Measurements from ENCODE around the gene PRDM11.

The PRDM11 gene

DNA sequence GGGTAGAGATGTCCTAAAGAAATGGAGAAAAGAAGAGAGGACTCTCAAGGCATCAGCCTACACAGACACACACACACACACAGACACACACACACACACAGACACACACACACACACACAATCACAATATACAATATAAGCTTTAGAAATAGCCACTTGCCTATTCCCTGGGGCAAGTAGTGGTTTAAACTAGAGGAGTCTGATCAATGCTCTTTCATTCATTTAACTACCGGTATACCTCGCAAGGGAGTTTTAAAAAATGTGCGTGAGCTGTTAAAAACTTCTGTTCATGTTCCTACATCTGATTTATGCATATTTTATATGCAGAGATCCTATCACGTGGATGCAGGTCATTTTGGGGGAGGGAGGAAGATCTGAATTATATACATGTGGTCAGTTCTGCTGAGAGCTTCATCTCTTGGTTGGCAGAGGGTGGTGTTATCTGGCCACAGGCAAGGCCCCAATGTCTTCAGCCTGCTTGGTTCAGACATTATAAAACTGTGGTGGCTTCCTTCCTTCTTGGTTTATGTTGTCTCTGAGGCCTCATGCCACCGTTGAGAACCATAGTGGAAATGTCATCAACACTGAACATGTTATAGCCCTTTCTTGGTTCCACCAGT lies 83.1 kb downstream of the PRDM11 start:
- H3K27ac ChIP-seq: no peak overlapping the region
- no peak for TF ChIP-seq ZFX (IDR thresholded peaks at IDR 0.05)
- TF ChIP-seq, protein P1, sequence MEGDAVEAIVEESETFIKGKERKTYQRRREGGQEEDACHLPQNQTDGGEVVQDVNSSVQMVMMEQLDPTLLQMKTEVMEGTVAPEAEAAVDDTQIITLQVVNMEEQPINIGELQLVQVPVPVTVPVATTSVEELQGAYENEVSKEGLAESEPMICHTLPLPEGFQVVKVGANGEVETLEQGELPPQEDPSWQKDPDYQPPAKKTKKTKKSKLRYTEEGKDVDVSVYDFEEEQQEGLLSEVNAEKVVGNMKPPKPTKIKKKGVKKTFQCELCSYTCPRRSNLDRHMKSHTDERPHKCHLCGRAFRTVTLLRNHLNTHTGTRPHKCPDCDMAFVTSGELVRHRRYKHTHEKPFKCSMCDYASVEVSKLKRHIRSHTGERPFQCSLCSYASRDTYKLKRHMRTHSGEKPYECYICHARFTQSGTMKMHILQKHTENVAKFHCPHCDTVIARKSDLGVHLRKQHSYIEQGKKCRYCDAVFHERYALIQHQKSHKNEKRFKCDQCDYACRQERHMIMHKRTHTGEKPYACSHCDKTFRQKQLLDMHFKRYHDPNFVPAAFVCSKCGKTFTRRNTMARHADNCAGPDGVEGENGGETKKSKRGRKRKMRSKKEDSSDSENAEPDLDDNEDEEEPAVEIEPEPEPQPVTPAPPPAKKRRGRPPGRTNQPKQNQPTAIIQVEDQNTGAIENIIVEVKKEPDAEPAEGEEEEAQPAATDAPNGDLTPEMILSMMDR (conservative IDR thresholded peaks at IDR 0.05): no peak

DNA sequence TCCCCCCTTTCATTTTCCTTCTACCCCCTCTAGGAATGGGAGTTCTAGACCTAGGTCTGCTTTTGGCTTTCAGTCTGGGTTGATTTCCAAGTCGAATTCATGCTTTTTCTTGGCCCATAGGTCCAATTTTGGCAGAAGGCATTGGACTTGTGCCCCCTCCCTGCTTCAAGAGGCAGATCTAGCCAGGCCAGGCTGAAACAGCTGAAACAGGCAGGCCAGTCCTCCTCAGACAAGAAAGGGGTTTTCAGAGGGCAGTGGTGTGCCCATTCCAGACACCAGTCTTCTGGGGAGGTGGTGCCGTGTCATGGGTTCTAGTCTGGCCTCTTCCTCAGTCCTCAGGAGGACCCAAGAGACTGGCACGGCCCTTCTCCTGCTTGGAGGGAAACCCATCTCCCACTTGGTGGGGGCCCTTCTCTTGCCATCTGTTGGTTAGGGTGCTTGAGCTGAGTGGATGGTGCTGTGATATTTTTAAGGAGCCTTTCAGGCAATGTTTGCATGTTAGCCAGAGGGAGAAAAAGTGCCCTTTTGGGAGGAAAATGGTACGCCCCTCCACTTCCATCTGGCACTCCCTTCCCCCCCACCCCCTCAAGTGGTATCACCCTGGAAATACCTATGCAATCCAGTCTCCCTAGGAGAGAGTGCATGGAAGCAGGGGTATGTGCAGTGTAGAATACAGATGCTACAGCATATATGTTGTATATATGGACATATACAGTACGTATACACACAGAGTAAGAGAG lies 86.1 kb downstream of the PRDM11 start:
- TF ChIP-seq, protein P1 (conservative IDR thresholded peaks at IDR 0.05): no peak
- TF ChIP-seq ZFX (IDR thresholded peaks at IDR 0.05): no peak
- no peak overlapping the region for H3K27ac ChIP-seq

DNA sequence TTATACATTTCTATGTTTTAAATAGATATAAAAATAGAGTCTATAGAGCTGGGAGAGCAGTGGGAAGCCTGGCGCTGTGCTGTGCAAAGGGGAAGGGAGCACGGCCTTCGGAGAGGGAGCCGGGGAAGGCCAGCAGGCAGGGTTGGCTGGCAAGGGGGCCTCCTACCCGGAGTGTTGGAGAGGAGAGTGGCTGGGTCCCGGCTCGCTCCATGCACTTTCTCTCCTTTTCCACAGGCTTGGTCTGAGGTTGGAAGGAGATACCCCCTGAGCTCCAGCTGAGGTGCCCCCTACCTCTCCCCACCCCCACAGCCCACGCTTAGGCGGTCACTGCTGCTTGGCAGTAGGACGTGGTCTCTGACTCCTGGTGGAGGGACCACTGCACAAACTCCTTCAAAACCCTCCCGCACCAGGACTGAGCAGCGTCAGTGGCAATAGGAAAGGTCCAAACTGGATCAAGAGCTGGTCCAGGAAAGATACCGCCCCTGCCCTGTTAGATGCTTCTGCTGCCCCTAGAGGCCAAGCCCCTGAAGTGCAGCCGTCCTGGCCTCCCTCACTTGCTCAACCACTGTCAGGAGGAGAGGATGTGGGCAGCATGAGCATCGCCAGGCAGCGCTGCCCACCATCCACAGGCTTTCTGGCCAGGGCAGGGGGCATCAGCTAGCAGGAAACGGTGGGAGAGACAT lies 86.8 kb downstream of the PRDM11 start:
- no peak for TF ChIP-seq ZFX (IDR thresholded peaks at IDR 0.05)
- TF ChIP-seq, protein P1 (conservative IDR thresholded peaks at IDR 0.05): peak; percentile 93
- no peak overlapping the region for H3K27ac ChIP-seq

DNA sequence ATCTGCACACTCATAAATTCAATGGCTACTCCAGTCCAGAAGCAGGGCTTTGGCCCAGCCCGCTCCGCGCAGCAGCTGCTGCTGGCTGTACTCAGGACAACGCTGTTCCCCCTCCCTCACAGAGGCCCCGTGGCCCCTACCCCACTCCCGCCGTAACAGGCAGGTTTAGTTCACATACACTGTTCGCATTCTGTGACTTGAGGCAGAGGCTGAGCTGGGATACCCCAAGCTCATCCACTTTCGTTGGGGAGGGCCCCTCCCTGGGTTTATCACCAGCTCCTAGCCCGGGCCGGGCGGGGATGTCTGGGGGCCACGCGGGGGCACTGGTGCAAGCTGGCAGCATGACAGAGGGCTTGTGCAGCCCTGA lies 87.3 kb downstream of the PRDM11 start:
- TF ChIP-seq, protein P1 (conservative IDR thresholded peaks at IDR 0.05): peak; percentile 58
- no peak for TF ChIP-seq ZFX (IDR thresholded peaks at IDR 0.05)
- no peak overlapping the region for H3K27ac ChIP-seq

DNA sequence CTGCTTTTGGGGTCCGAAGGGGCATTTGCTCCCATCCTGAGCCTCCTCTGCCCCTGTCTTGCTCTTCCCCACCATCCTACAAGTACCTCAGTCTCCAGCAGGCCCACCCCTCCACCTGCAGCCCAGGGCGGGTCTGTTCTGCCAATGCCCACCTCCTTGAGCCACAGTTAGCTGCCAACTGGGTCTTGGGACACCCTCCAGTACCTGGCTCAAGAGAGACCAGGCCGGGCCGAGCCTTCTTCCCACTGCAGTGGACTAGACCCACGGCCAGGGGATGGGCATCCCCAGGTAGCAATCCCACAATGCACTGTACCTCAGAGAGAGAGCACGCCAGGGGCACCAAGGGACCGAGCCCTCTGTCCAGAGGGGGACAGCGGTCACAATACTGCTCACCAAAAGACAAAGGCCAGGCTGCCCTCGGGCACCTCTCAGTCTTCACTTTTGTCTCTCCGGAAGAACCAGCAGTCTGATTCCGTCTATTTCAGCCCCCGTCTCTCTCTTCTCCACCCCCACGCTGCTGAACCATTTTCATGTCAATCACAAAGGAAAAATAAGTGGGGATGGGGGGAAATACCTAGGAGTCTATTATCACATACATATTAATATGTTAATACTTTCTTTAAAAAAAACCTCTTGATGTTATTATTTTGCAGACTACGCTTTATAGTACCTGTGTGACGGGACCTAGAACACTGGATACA lies 88.0 kb downstream of the PRDM11 start:
- TF ChIP-seq ZFX (IDR thresholded peaks at IDR 0.05): no peak
- TF ChIP-seq, protein P1 (conservative IDR thresholded peaks at IDR 0.05): no peak
- no peak overlapping the region for H3K27ac ChIP-seq

DNA sequence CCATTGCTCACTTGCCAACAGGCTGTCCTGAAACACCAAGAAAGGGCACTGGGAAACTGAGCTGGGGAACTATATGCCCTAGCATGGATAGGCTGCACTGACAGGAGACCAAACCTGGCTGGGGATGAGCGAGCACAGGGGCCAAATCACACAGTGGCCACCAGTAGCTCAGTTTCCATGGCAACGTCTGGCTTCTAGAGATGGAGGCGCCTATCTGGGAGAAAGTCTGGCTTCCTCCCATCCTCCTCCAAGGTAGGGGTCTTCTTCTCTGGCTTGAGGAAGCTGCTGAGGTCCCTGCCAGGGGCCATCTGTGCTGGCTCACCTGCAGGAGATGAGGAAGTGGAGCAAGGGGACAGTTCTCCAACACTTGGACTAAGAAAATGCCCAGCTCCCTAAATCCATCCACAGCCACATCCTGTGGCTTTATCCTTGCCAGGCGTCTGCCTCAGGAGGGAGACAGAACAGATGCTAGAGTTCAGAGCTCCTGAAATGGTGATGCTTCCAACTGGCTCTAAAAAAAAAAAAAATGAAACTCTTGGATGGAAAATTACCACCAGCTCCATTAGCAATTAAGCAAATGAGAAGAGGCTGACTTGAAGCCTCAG lies 91.4 kb downstream of the PRDM11 start:
- H3K27ac ChIP-seq: no peak overlapping the region
- TF ChIP-seq, protein P1 (conservative IDR thresholded peaks at IDR 0.05): no peak
- no peak for TF ChIP-seq ZFX (IDR thresholded peaks at IDR 0.05)

Data from C4-2B (cell line).